ENCODE measurements around the gene CCDC192.
A peak's percentile ranks its signal among the peaks of the same experiment; 100 is the strongest.

Gene CCDC192

GRCh38 chr5:127849891-127850290, 146.7 kb downstream of the CCDC192 start:
- H3K27me3 ChIP-seq (ENCODE audit: control insufficient read depth in 2 of 2, insufficient read depth in 2 of 2, low read length in 2 of 2) = no peaks in the 10 kb centered on the region
- H3K27ac ChIP-seq (ENCODE audit: low read depth in 2 of 2, low read length in 2 of 2) = peak overlapping the region; percentile 38 to 53
- no peaks in the 10 kb centered on the region for H3K9me3 ChIP-seq (ENCODE audit: control insufficient read depth in 2 of 2, low read length in 2 of 2)
- H3K4me3 ChIP-seq (ENCODE audit: low read length in 2 of 2) = no peak overlapping the region
- H3K36me3 ChIP-seq (ENCODE audit: control insufficient read depth in 2 of 2, insufficient read depth in 2 of 2, low read length in 2 of 2) = no peaks in the 10 kb centered on the region
- peaks cover 20 to 29% of the 10 kb centered on the region in 2 donors for H3K4me1 ChIP-seq (ENCODE audit: control insufficient read depth in 2 of 2, insufficient read depth in 2 of 2, low read length in 2 of 2)
- H3K9ac ChIP-seq (ENCODE audit: low read depth in 1 of 2, low read length in 2 of 2) = no peak overlapping the region

GRCh38 chr5:127851964-127852363, 148.8 kb downstream of the CCDC192 start:
- Histone ChIP-seq H3K4me1 (ENCODE audit: control insufficient read depth in 2 of 2, insufficient read depth in 2 of 2, low read length in 2 of 2) (peaks cover 21 to 26% of the 10 kb centered on the region in 2 donors), H3K4me3 (ENCODE audit: low read length in 2 of 2) (no peak overlapping the region), H3K36me3 (ENCODE audit: control insufficient read depth in 2 of 2, insufficient read depth in 2 of 2, low read length in 2 of 2) (no peaks in the 10 kb centered on the region), H3K9me3 (ENCODE audit: control insufficient read depth in 2 of 2, low read length in 2 of 2) (no peaks in the 10 kb centered on the region), H3K27ac (ENCODE audit: low read depth in 2 of 2, low read length in 2 of 2) (peak overlapping the region; percentile 68 to 72), H3K9ac (ENCODE audit: low read depth in 1 of 2, low read length in 2 of 2) (no peak overlapping the region), H3K27me3 (ENCODE audit: control insufficient read depth in 2 of 2, insufficient read depth in 2 of 2, low read length in 2 of 2) (no peaks in the 10 kb centered on the region)

GRCh38 chr5:127854520-127854919, 151.3 kb downstream of the CCDC192 start:
- no peaks in the 10 kb centered on the region for H3K36me3 ChIP-seq (ENCODE audit: control insufficient read depth in 2 of 2, insufficient read depth in 2 of 2, low read length in 2 of 2)
- peaks cover 14 to 17% of the 10 kb centered on the region in 2 donors for H3K4me1 ChIP-seq (ENCODE audit: control insufficient read depth in 2 of 2, insufficient read depth in 2 of 2, low read length in 2 of 2)
- no peaks in the 10 kb centered on the region for H3K9me3 ChIP-seq (ENCODE audit: control insufficient read depth in 2 of 2, low read length in 2 of 2)
- no peak overlapping the region for H3K27ac ChIP-seq (ENCODE audit: low read depth in 2 of 2, low read length in 2 of 2)
- H3K27me3 ChIP-seq (ENCODE audit: control insufficient read depth in 2 of 2, insufficient read depth in 2 of 2, low read length in 2 of 2) = no peaks in the 10 kb centered on the region
- H3K4me3 ChIP-seq (ENCODE audit: low read length in 2 of 2) = no peak overlapping the region
- no peak overlapping the region for H3K9ac ChIP-seq (ENCODE audit: low read depth in 1 of 2, low read length in 2 of 2)

- peaks cover 8 to 14% of the 10 kb centered on the region in 2 donors for H3K4me1 ChIP-seq (ENCODE audit: control insufficient read depth in 2 of 2, insufficient read depth in 2 of 2, low read length in 2 of 2)
- H3K9ac ChIP-seq (ENCODE audit: low read depth in 1 of 2, low read length in 2 of 2) = no peak overlapping the region
- no peaks in the 10 kb centered on the region for H3K27me3 ChIP-seq (ENCODE audit: control insufficient read depth in 2 of 2, insufficient read depth in 2 of 2, low read length in 2 of 2)
- peak overlapping the region in 1 of 2 donors; percentile 14 for H3K27ac ChIP-seq (ENCODE audit: low read depth in 2 of 2, low read length in 2 of 2)
- H3K4me3 ChIP-seq (ENCODE audit: low read length in 2 of 2) = no peak overlapping the region
- H3K9me3 ChIP-seq (ENCODE audit: control insufficient read depth in 2 of 2, low read length in 2 of 2) = no peaks in the 10 kb centered on the region
- no peaks in the 10 kb centered on the region for H3K36me3 ChIP-seq (ENCODE audit: control insufficient read depth in 2 of 2, insufficient read depth in 2 of 2, low read length in 2 of 2)
Observed at GRCh38 chr5:127856292-127856691, 153.1 kb downstream of the CCDC192 start.

GRCh38 chr5:127858116-127858784, 155.1 kb downstream of the CCDC192 start:
- Histone ChIP-seq H3K9ac (ENCODE audit: low read depth in 1 of 2, low read length in 2 of 2) (no peak overlapping the region), H3K27ac (ENCODE audit: low read depth in 2 of 2, low read length in 2 of 2) (peak overlapping the region; percentile 44 to 67), H3K4me3 (ENCODE audit: low read length in 2 of 2) (no peak overlapping the region), H3K27me3 (ENCODE audit: control insufficient read depth in 2 of 2, insufficient read depth in 2 of 2, low read length in 2 of 2) (no peaks in the 10 kb centered on the region), H3K4me1 (ENCODE audit: control insufficient read depth in 2 of 2, insufficient read depth in 2 of 2, low read length in 2 of 2) (peaks cover 4 to 11% of the 10 kb centered on the region in 2 donors), H3K9me3 (ENCODE audit: control insufficient read depth in 2 of 2, low read length in 2 of 2) (no peaks in the 10 kb centered on the region), H3K36me3 (ENCODE audit: control insufficient read depth in 2 of 2, insufficient read depth in 2 of 2, low read length in 2 of 2) (no peaks in the 10 kb centered on the region)

GRCh38 chr5:127860291-127860690, 157.1 kb downstream of the CCDC192 start:
- no peak overlapping the region for H3K4me3 ChIP-seq (ENCODE audit: low read length in 2 of 2)
- H3K9ac ChIP-seq (ENCODE audit: low read depth in 1 of 2, low read length in 2 of 2) = no peak overlapping the region
- no peaks in the 10 kb centered on the region for H3K9me3 ChIP-seq (ENCODE audit: control insufficient read depth in 2 of 2, low read length in 2 of 2)
- H3K36me3 ChIP-seq (ENCODE audit: control insufficient read depth in 2 of 2, insufficient read depth in 2 of 2, low read length in 2 of 2) = no peaks in the 10 kb centered on the region
- no peaks in the 10 kb centered on the region for H3K27me3 ChIP-seq (ENCODE audit: control insufficient read depth in 2 of 2, insufficient read depth in 2 of 2, low read length in 2 of 2)
- peaks cover 3 to 18% of the 10 kb centered on the region in 2 donors for H3K4me1 ChIP-seq (ENCODE audit: control insufficient read depth in 2 of 2, insufficient read depth in 2 of 2, low read length in 2 of 2)
- no peak overlapping the region for H3K27ac ChIP-seq (ENCODE audit: low read depth in 2 of 2, low read length in 2 of 2)

GRCh38 chr5:127863161-127863560, 160.0 kb downstream of the CCDC192 start:
- H3K27me3 ChIP-seq (ENCODE audit: control insufficient read depth in 2 of 2, insufficient read depth in 2 of 2, low read length in 2 of 2) = no peaks in the 10 kb centered on the region
- no peak overlapping the region for H3K4me3 ChIP-seq (ENCODE audit: low read length in 2 of 2)
- H3K27ac ChIP-seq (ENCODE audit: low read depth in 2 of 2, low read length in 2 of 2) = peak overlapping the region in 1 of 2 donors; percentile 1
- H3K4me1 ChIP-seq (ENCODE audit: control insufficient read depth in 2 of 2, insufficient read depth in 2 of 2, low read length in 2 of 2) = peaks cover 7 to 24% of the 10 kb centered on the region in 2 donors
- no peaks in the 10 kb centered on the region for H3K9me3 ChIP-seq (ENCODE audit: control insufficient read depth in 2 of 2, low read length in 2 of 2)
- no peaks in the 10 kb centered on the region for H3K36me3 ChIP-seq (ENCODE audit: control insufficient read depth in 2 of 2, insufficient read depth in 2 of 2, low read length in 2 of 2)
- H3K9ac ChIP-seq (ENCODE audit: low read depth in 1 of 2, low read length in 2 of 2) = no peak overlapping the region

GRCh38 chr5:127863610-127864395, 160.6 kb downstream of the CCDC192 start:
- Histone ChIP-seq H3K27me3 (ENCODE audit: control insufficient read depth in 2 of 2, insufficient read depth in 2 of 2, low read length in 2 of 2) (no peaks in the 10 kb centered on the region), H3K4me1 (ENCODE audit: control insufficient read depth in 2 of 2, insufficient read depth in 2 of 2, low read length in 2 of 2) (peaks cover 7 to 19% of the 10 kb centered on the region in 2 donors), H3K9me3 (ENCODE audit: control insufficient read depth in 2 of 2, low read length in 2 of 2) (no peaks in the 10 kb centered on the region), H3K36me3 (ENCODE audit: control insufficient read depth in 2 of 2, insufficient read depth in 2 of 2, low read length in 2 of 2) (no peaks in the 10 kb centered on the region), H3K27ac (ENCODE audit: low read depth in 2 of 2, low read length in 2 of 2) (peak overlapping the region in 1 of 2 donors; percentile 21), H3K4me3 (ENCODE audit: low read length in 2 of 2) (no peak overlapping the region), H3K9ac (ENCODE audit: low read depth in 1 of 2, low read length in 2 of 2) (no peak overlapping the region)

- Histone ChIP-seq H3K36me3 (ENCODE audit: control insufficient read depth in 2 of 2, insufficient read depth in 2 of 2, low read length in 2 of 2) (no peaks in the 10 kb centered on the region), H3K9me3 (ENCODE audit: control insufficient read depth in 2 of 2, low read length in 2 of 2) (no peaks in the 10 kb centered on the region), H3K4me3 (ENCODE audit: low read length in 2 of 2) (no peak overlapping the region), H3K27ac (ENCODE audit: low read depth in 2 of 2, low read length in 2 of 2) (peak overlapping the region in 1 of 2 donors; percentile 21), H3K27me3 (ENCODE audit: control insufficient read depth in 2 of 2, insufficient read depth in 2 of 2, low read length in 2 of 2) (no peaks in the 10 kb centered on the region), H3K4me1 (ENCODE audit: control insufficient read depth in 2 of 2, insufficient read depth in 2 of 2, low read length in 2 of 2) (peaks cover 7 to 19% of the 10 kb centered on the region in 2 donors), H3K9ac (ENCODE audit: low read depth in 1 of 2, low read length in 2 of 2) (no peak overlapping the region)
Observed at GRCh38 chr5:127864511-127864910, 161.3 kb downstream of the CCDC192 start.

GRCh38 chr5:127865273-127865672, 162.1 kb downstream of the CCDC192 start:
- Histone ChIP-seq H3K4me3 (ENCODE audit: low read length in 2 of 2) (no peak overlapping the region), H3K36me3 (ENCODE audit: control insufficient read depth in 2 of 2, insufficient read depth in 2 of 2, low read length in 2 of 2) (no peaks in the 10 kb centered on the region), H3K27me3 (ENCODE audit: control insufficient read depth in 2 of 2, insufficient read depth in 2 of 2, low read length in 2 of 2) (no peaks in the 10 kb centered on the region), H3K9me3 (ENCODE audit: control insufficient read depth in 2 of 2, low read length in 2 of 2) (no peaks in the 10 kb centered on the region), H3K9ac (ENCODE audit: low read depth in 1 of 2, low read length in 2 of 2) (no peak overlapping the region), H3K4me1 (ENCODE audit: control insufficient read depth in 2 of 2, insufficient read depth in 2 of 2, low read length in 2 of 2) (peaks cover 7 to 19% of the 10 kb centered on the region in 2 donors), H3K27ac (ENCODE audit: low read depth in 2 of 2, low read length in 2 of 2) (no peak overlapping the region)

Data from mucosa of rectum (tissue), 2 donors.